Upper lobe of left lung (tissue), 4 donors: ENCODE data around the gene SEM1.

Source experiments
- POLR2A ChIP-seq, 4 donors: fragments of 450-650 bp; IDR thresholded peaks; one replicate each; pipeline ENCODE4 v1.5.1; 2016 to 2017; ENCODE audit warnings: antibody characterized with exemption in 4 of 4, mild to moderate bottlenecking in 2 of 4
- POLR2AphosphoS5 ChIP-seq, 2 donors: sonication (generic); formaldehyde crosslinking; IDR thresholded peaks; one replicate each; pipeline ENCODE4 v1.5.1; 2017; ENCODE audit warnings: antibody characterized with exemption in 2 of 2

DNA sequence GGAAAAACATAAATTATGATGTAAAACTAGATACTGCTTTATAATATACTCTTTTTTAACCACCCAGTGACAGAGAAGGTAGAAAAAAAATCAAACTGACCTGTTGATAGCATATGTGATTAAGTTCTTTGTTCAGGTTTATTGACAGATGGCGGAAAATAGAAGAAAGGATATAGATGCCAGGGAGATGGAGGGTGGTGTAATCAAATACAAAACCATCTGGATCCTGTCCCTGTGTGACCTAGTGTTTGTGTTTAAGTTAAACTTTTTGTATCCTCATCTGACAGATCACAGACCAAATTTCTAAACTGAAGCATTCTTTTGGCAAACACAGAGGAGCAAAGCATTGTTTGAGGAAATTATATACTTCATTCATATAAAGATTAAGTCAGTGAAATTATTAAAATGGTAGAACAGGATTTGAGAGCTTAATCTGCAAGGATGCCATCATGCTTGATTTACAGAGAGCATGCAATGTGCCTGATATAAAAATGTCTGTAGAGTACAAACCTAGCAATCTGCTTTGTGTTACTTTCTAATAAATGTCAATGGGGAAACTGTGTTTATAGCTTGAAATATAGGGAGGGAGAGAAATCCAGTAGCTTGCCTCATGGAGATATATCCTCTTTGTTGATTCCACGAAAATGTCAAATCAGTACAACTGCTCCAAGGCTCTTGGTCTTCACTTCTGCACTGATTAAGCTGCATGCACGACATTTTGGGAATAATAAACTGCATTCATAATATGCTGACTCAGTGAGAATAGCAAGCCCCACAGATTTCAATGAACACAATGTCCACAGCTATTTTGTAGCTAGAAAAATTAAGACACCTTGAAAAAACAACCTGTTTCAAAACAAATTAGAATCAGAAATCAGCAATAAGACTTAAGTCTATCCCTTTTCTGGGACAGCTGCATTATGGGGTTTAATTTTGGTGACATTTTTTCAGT, 39.0 kb downstream of the SEM1 start:
- TF ChIP-seq POLR2AphosphoS5 (IDR thresholded peaks at IDR 0.05) (no peak), POLR2A (IDR thresholded peaks at IDR 0.05) (no peak)
